GM13976 (cell line): ENCODE measurements around the gene SLF2.
A peak's percentile ranks its signal among the peaks of the same experiment; 100 is the strongest.

ENCODE experiments used
- DNase-seq: peaks from one replicate; pipeline ENCODE4 v3.0.0; 2012; ENCODE audit warnings: low spot score
- in situ Hi-C: fragments of 300-500 bp; cut with MboI; formaldehyde crosslinking; loops from one replicate; pipeline ENCODE4 v1.12.0; 2022; ENCODE audit warnings: low sequenced_read_pairs, mixed read lengths, inconsistent platforms; ENCODE audit not compliant: unreplicated experiment
- TF ChIP-seq, protein P1 (sequence below): IDR thresholded peaks from 2 replicates; pipeline ENCODE4 v1.5.1; 2012; ENCODE audit warnings: borderline replicate concordance, mild to moderate bottlenecking; ENCODE audit not compliant: insufficient read depth; ENCODE audit errors: extremely low read depth, missing control alignments, control extremely low read depth

The SLF2 gene

DNA sequence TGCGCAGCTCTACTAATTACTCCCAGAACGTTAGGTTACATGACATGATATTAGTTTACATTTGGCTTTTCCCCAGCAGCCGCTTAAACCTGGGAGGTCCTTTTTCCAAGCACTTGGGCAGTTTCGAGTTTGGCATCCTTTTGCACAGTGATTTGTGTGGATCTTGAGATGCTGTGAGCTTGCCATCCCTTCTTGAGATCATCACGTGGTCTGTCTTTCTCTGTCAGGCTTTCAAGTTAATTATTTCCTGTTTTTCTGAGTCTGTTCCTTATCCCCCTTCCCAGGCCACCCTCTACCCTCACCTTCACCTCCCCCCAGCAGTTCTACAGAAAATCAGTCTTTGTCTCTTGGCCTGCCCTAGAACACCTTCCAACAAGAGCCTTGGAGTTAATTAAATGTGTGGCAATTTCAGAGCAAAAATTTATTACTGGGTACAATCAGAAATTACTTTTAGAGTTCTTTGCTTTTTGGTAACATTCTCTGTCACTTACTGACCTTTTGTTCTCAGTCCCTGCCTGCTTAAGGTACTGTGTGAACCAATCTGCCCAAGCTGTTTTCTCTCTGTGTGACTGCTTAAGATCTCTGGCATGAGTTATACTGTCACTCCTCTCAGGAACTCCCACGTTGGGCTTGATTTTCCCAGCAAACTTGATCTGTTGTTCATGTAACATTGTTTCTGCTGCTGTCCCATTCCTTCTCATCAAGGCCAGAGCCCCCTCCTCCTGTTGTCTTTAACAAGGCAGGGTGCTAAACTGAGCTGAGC, 3.1 kb upstream of the SLF2 start:
- peak; percentile 21 for DNase-seq
- TF ChIP-seq, protein P1, sequence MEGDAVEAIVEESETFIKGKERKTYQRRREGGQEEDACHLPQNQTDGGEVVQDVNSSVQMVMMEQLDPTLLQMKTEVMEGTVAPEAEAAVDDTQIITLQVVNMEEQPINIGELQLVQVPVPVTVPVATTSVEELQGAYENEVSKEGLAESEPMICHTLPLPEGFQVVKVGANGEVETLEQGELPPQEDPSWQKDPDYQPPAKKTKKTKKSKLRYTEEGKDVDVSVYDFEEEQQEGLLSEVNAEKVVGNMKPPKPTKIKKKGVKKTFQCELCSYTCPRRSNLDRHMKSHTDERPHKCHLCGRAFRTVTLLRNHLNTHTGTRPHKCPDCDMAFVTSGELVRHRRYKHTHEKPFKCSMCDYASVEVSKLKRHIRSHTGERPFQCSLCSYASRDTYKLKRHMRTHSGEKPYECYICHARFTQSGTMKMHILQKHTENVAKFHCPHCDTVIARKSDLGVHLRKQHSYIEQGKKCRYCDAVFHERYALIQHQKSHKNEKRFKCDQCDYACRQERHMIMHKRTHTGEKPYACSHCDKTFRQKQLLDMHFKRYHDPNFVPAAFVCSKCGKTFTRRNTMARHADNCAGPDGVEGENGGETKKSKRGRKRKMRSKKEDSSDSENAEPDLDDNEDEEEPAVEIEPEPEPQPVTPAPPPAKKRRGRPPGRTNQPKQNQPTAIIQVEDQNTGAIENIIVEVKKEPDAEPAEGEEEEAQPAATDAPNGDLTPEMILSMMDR, result no peak
- in situ Hi-C loops, result no loop called here

DNA sequence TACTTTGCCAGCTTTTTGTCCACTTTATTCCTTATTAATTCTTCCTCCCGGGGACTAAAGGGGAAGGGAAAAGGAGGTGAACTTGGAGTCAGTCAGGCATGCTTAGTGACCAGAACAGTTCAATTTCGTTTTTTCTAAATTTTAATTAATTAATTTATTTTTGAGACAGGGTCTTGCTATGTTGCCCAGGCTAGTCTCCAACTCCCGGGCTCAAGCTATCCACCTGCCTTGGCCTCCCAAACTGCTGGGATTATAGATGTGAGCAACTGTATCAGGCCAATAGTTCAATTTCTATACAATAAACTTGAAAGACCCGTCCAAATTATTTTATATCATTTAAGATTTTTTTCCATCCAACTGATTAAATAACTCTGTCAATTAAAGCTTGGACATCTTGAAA, 1.3 kb upstream of the SLF2 start:
- DNase-seq, result no peak
- in situ Hi-C loops, result no loop called here
- TF ChIP-seq, protein P1, result no peak

DNA sequence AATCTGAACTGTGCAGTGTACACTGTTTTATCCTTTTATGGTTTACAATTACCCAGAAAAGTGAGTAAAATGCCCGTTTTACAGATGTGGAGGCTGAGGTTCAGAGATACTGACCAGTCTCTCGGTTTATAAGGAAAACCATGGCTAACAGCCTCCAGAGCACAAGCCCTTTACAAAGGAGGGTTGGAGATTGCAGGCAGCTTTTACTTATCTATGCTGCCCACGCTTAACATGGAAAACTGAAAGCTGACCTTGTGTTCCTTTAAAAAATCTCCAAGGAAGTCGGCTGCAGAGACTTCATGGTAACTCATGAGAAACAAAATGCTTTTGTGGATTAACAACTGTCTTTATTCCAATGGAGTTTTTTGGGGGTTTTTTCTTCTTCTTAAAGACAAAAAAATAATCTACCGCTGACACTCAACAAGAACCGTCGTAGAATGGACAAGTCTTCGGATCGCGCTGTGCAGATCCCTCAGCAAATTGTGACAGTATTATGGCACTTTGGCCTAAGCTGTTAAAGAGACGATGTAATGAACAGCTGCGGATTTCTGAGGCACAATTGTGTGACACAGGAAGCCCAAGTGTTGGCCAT, 654 bp upstream of the SLF2 start:
- TF ChIP-seq, protein P1, result no peak
- in situ Hi-C loops, result no loop called here
- DNase-seq, result no peak

DNA sequence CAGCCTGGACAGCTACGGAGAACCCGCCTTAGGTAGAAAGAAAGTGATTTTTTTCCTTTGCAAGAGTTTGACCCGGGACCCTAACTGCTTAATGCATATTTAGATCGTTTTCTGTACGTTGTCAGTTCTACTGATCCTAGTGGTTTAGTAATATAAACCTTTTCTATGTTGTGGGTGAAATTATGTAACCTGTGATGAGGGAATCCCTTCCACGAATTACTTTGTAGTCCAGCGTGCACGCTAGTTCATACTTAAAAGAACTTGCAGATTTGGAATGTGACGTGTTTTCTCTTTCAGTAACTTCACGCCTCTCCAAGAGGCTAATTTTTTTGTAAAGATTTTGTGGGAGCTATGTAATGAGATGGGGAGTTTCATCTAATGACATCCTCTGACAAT, 705 bp downstream of the SLF2 start:
- TF ChIP-seq, protein P1, result no peak
- in situ Hi-C loops, result no loop called here
- no peak for DNase-seq

DNA sequence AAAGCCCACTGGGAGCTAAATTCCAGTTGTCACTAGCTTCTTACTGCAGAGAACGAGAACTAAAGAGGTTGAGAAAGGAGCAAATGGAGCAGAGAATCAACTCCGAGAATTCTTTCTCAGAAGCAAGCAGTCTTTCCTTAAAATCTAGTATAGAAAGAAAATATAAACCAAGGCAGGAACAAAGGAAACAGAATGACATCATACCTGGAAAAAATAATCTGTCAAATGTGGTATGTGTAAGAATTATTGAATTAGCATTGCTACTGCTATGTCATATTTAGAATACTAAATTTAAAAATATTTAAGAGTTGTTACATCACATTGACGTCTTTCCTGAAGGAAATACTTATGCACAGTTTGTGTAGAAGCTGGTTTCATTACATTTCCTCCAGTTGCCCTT, 4.3 kb downstream of the SLF2 start:
- in situ Hi-C loops, result no loop called here
- no peak for DNase-seq
- TF ChIP-seq, protein P1, result no peak

DNA sequence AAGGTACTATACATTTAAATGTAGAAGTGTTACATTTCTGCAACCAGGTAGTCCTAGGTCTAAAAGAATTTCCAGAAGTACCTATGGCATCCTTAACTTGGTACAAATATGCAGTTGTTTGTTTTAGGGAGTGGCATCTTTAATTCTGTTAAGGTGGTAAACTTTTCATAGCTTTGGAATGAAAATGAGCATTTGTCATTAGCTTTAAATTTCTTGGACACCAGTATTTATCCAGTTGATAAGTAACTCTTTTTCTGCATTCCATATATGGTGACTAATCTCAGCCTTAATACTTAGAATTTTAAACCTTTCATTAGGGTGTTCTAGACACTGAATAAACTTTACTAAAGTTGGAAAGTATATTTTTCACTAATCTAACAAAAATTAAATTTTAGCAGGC, 10.8 kb downstream of the SLF2 start:
- TF ChIP-seq, protein P1, result no peak
- DNase-seq, result no peak
- in situ Hi-C loops, result no loop called here

DNA sequence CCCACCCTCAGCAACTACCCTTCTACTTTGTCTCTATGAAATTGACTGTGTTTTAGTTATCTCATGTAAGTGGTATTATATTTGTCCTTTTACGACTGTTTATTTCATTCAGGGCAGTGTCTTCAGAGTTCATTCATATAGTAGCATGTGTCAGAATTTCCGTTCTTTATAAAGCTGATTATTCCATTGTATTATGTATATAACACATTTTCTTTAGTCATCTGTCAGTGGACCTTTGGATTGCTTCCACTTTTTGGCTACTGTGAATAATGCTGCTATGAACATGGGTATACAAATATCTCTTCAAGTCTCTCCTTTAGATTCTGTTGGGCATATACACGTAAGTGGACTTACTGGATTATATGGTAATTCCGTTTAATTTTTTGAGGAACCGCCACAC, 14.5 kb downstream of the SLF2 start:
- DNase-seq, result no peak
- in situ Hi-C loops, result no loop called here
- TF ChIP-seq, protein P1, result no peak
